Smooth muscle cell (in vitro differentiated cells): ENCODE data around the gene EFR3B. TPM values are rescaled to one million over a fixed set of nuclear protein-coding genes. Genes with fewer than 3 reads are reported as not detected.

Experiments
- DNase-seq: peaks from one replicate; lab custom pipeline; 2025; ENCODE audit not compliant: unreplicated experiment; lab: John Stamatoyannopoulos, UW
- H2AFZ ChIP-seq: fragments of 200-600 bp; sonication (generic); 2 replicates; pipeline ENCODE4 v1.6.0; 2016; ENCODE audit warnings: antibody characterized with exemption, low read depth, mild to moderate bottlenecking
- H3F3A ChIP-seq: fragments of 200-600 bp; sonication (generic); 2 replicates; pipeline ENCODE4 v1.6.0; 2017; ENCODE audit warnings: antibody characterized with exemption, low read depth
- H3K27ac ChIP-seq: fragments of 200-600 bp; sonication (generic); 2 replicates; pipeline ENCODE4 v1.5.1; 2016; ENCODE audit warnings: low read depth, mild to moderate bottlenecking
- H3K27me3 ChIP-seq: fragments of 200-600 bp; sonication (generic); 2 replicates; pipeline ENCODE4 v1.6.1; 2016; ENCODE audit warnings: low read depth, mild to moderate bottlenecking
- H3K36me3 ChIP-seq: fragments of 200-600 bp; sonication (generic); 2 replicates; pipeline ENCODE4 v1.5.1; 2016; ENCODE audit warnings: low read depth
- H3K4me1 ChIP-seq: fragments of 200-600 bp; sonication (generic); 2 replicates; pipeline ENCODE4 v1.5.1; 2016; ENCODE audit warnings: low read depth
- H3K4me2 ChIP-seq: fragments of 200-600 bp; sonication (generic); 2 replicates; pipeline ENCODE4 v1.6.0; 2016; ENCODE audit warnings: mild to moderate bottlenecking
- H3K4me3 ChIP-seq: fragments of 200-600 bp; sonication (generic); 2 replicates; pipeline ENCODE4 v1.5.1; 2016; ENCODE audit warnings: mild to moderate bottlenecking
- H3K79me2 ChIP-seq: fragments of 200-600 bp; sonication (generic); 2 replicates; pipeline ENCODE4 v1.6.0; 2016; ENCODE audit warnings: low read depth, mild to moderate bottlenecking
- H3K9ac ChIP-seq: fragments of 200-600 bp; sonication (generic); 2 replicates; pipeline ENCODE4 v1.6.0; 2016; ENCODE audit warnings: low read depth
- H3K9me3 ChIP-seq: fragments of 200-600 bp; sonication (generic); replicated peaks from 2 replicates; pipeline ENCODE4 v1.5.1; 2016; ENCODE audit warnings: low read depth
- H4K20me1 ChIP-seq: fragments of 200-600 bp; sonication (generic); 2 replicates; pipeline ENCODE4 v1.6.0; 2016; ENCODE audit warnings: low read depth
- CTCF ChIP-seq: fragments of 200-600 bp; sonication (generic); IDR thresholded peaks from 2 replicates; pipeline ENCODE4 v1.5.1; 2017; ENCODE audit warnings: borderline replicate concordance, mild to moderate bottlenecking, antibody characterized with exemption; ENCODE audit not compliant: insufficient read depth, poor library complexity, severe bottlenecking
- WGBS: methylation state at CpG from one replicate; pipeline ENCODE4 v1.1.7; 2016; ENCODE audit warnings: low lambda C conversion rate; 5-methylcytosine and 5-hydroxymethylcytosine counted together
- polyA plus RNA-seq: library from polyadenylated mRNA; unstranded; fragments of >200 nt; fragmentation: Nextera tagmentation; extraction: Ambion mirVana; gene quantifications from 2 replicates; pipeline ENCODE4 v1.2.1, GENCODE V29; 2016
- total RNA-seq: library from RNA; depleted of rRNA; stranded (reverse); fragments of >200 nt; gene quantifications from 2 replicates; pipeline ENCODE4 v1.2.3, GENCODE V29; 2014

The EFR3B gene
- total and polyA plus RNA-seq, 2 experiments from 2014 or later, result 4.0 to 5.2 TPM

GRCh38 chr2:25170888-25171287, 129.0 kb downstream of the EFR3B start:
- TF ChIP-seq CTCF, result no peak
- DNase-seq, result no peak
- no peaks in the 10 kb centered on the region for H4K20me1 ChIP-seq
- H3K4me1 ChIP-seq, result peaks cover 11% of the 10 kb centered on the region
- H3K27me3 ChIP-seq, result peaks cover 73% of the 10 kb centered on the region
- H3K4me3 ChIP-seq, result no peak overlapping the region
- no peaks in the 10 kb centered on the region for H3K79me2 ChIP-seq
- H3K9ac ChIP-seq, result no peak overlapping the region
- H3K4me2 ChIP-seq, result no peak overlapping the region
- WGBS, result 80% methylated on average over 7 of the region's 7 CpGs
- no peak overlapping the region for H2AFZ ChIP-seq
- H3K36me3 ChIP-seq, result no peaks in the 10 kb centered on the region
- H3K9me3 ChIP-seq, result no peaks in the 10 kb centered on the region
- no peak overlapping the region for H3K27ac ChIP-seq
- H3F3A ChIP-seq, result no peaks in the 10 kb centered on the region

GRCh38 chr2:25173719-25174118, 131.8 kb downstream of the EFR3B start:
- 80% methylated on average over 5 of the region's 5 CpGs for WGBS
- peaks cover 58% of the 10 kb centered on the region for H3K27me3 ChIP-seq
- no peak overlapping the region for H3K9ac ChIP-seq
- TF ChIP-seq CTCF, result no peak
- H3K27ac ChIP-seq, result no peak overlapping the region
- H3F3A ChIP-seq, result no peaks in the 10 kb centered on the region
- H2AFZ ChIP-seq, result no peak overlapping the region
- DNase-seq, result no peak
- no peak overlapping the region for H3K4me3 ChIP-seq
- no peaks in the 10 kb centered on the region for H4K20me1 ChIP-seq
- H3K36me3 ChIP-seq, result no peaks in the 10 kb centered on the region
- H3K9me3 ChIP-seq, result no peaks in the 10 kb centered on the region
- no peak overlapping the region for H3K4me2 ChIP-seq
- no peaks in the 10 kb centered on the region for H3K79me2 ChIP-seq
- H3K4me1 ChIP-seq, result peaks cover 2% of the 10 kb centered on the region

GRCh38 chr2:25174192-25174861, 132.5 kb downstream of the EFR3B start:
- H3K27ac ChIP-seq, result no peak overlapping the region
- H2AFZ ChIP-seq, result no peak overlapping the region
- no peaks in the 10 kb centered on the region for H3F3A ChIP-seq
- H3K36me3 ChIP-seq, result no peaks in the 10 kb centered on the region
- DNase-seq, result no peak
- no peaks in the 10 kb centered on the region for H3K79me2 ChIP-seq
- H3K4me1 ChIP-seq, result no peaks in the 10 kb centered on the region
- H3K4me2 ChIP-seq, result no peak overlapping the region
- H3K9ac ChIP-seq, result no peak overlapping the region
- H3K27me3 ChIP-seq, result peaks cover 52% of the 10 kb centered on the region
- no peak overlapping the region for H3K4me3 ChIP-seq
- no peaks in the 10 kb centered on the region for H3K9me3 ChIP-seq
- TF ChIP-seq CTCF, result no peak
- WGBS, result 95% methylated on average over 6 of the region's 6 CpGs
- no peaks in the 10 kb centered on the region for H4K20me1 ChIP-seq

GRCh38 chr2:25176138-25176537, 134.3 kb downstream of the EFR3B start:
- Histone ChIP-seq H3K9me3 (no peaks in the 10 kb centered on the region), H3K4me3 (no peak overlapping the region), H3K27me3 (peaks cover 33% of the 10 kb centered on the region), H3K36me3 (no peaks in the 10 kb centered on the region), H3K27ac (no peak overlapping the region), H3K9ac (no peak overlapping the region), H3K4me1 (no peaks in the 10 kb centered on the region), H3K79me2 (no peaks in the 10 kb centered on the region), H2AFZ (no peak overlapping the region), H3K4me2 (no peak overlapping the region), H3F3A (no peaks in the 10 kb centered on the region), H4K20me1 (no peaks in the 10 kb centered on the region)
- TF ChIP-seq CTCF, result no peak
- WGBS, result 87% methylated on average over 6 of the region's 6 CpGs
- no peak for DNase-seq
